ENCODE data around the gene RAET1E. TPM values are rescaled to one million over a fixed set of nuclear protein-coding genes. Genes with fewer than 3 reads are reported as not detected.
"Not testable (repeated sequence)": the region's sequence is repeated elsewhere in the genome, so short reads cannot be mapped to it uniquely, and the experiment has no call there.

RAET1E gene
- total RNA-seq, 1 experiment from 2014 or later, result not detected

DNA sequence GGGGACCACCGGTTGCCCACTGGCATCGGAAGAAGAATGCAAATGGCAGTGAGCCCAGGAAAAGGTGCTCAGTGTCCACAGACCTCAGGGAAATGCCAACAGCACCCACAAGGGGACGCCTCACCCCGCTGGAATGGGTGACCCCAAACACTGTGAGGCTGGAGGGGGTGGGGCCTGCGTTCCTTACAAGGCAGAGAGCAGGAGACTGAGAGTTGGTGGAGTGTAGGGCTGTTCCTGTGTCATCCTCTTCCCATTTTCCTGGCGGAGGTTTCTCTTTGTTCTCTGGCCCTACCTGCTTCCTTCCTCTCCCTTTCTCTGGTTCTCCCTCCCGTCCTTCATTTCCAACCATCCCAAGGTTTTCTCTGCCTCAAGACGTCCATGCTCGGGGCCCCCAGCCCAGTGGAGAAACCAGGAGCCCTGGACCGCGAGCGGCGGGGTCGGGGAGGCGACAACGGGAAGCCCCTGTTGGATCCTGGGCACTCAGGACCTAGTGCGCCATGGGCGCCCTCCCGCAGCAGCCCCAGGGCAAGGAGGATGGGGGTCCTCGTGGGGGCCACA, 40.2 kb upstream of the RAET1E start:
- H2BK5ac ChIP-seq (ENCODE audit: insufficient read length, low read length); H3K23ac ChIP-seq (ENCODE audit: insufficient read length, low read depth, low read length); H4K5ac ChIP-seq (ENCODE audit: insufficient read length, low read depth, low read length); H3K4me1 ChIP-seq (ENCODE audit: insufficient read depth, low read length); H3K79me1 ChIP-seq (ENCODE audit: insufficient read depth, low read depth, low read length, poor library complexity, severe bottlenecking); H2BK15ac ChIP-seq (ENCODE audit: low read depth, low read length); H3K9me3 Mint-ChIP-seq; H3K56ac ChIP-seq (ENCODE audit: insufficient read length, low read depth, low read length); H2BK20ac ChIP-seq (ENCODE audit: low read depth, low read length, poor library complexity, severe bottlenecking); H3K9ac ChIP-seq (ENCODE audit: extremely low read depth, insufficient read length, low read length); H3K79me2 ChIP-seq (ENCODE audit: insufficient read depth, low read length); H4K20me1 ChIP-seq (ENCODE audit: control insufficient read depth, insufficient read depth, insufficient read length); H2AFZ ChIP-seq (ENCODE audit: low read length); H3K27ac Mint-ChIP-seq; H4K91ac ChIP-seq (ENCODE audit: insufficient read length, low read depth, low read length); H3K36me3 Mint-ChIP-seq (ENCODE audit: insufficient read depth in 1 of 3, low read depth in 3 of 3); H4K8ac ChIP-seq (replicated peaks; ENCODE audit: insufficient read length, low read depth, low read length); H3K18ac ChIP-seq (ENCODE audit: insufficient read length, low read depth, low read length); H3K27ac ChIP-seq (ENCODE audit: insufficient read length, low read depth, low read length); H2BK12ac ChIP-seq (ENCODE audit: insufficient read length, low read depth, low read length); H2BK120ac ChIP-seq (ENCODE audit: low read depth, low read length, poor library complexity, severe bottlenecking); DNase-seq; H3T11ph ChIP-seq (ENCODE audit: low read length); H3K4ac ChIP-seq (ENCODE audit: low read depth, low read length); H2AK5ac ChIP-seq (ENCODE audit: insufficient read length, low read length); H3K9me3 ChIP-seq (ENCODE audit: control insufficient read depth, low read depth, low read length); H3K14ac ChIP-seq (ENCODE audit: insufficient read depth, low read length): not testable (repeated sequence)
- H3K23me2 ChIP-seq (ENCODE audit: insufficient read length, low read depth, low read length, poor library complexity, severe bottlenecking), result peaks cover 20% of the 10 kb centered on the region
- peak; percentile 31 for TF ChIP-seq CTCF (conservative IDR thresholded peaks at IDR 0.05)
- H3K4me2 ChIP-seq (ENCODE audit: insufficient read depth, insufficient read length, low read length), result peak overlapping the region; percentile 46
- no CpG with 5 or more reads among the region's 20 CpGs for WGBS (ENCODE audit: extremely low coverage, insufficient read length, low lambda C conversion rate)
- Mint-ChIP-seq H3K27me3 (ENCODE audit: low read depth) (peaks cover 99% of the 10 kb centered on the region), H3K4me1 (peaks cover 12 to 14% of the 10 kb centered on the region in 2 experiments), H3K4me3 (peak overlapping the region; percentile 59 to 76)
- H3K27me3 ChIP-seq (ENCODE audit: insufficient read depth, low read length), result peaks cover 76% of the 10 kb centered on the region
